ENCODE data around the gene CAPS2. TPM values are rescaled to one million over a fixed set of nuclear protein-coding genes. Genes with fewer than 3 reads are reported as not detected.

CAPS2 gene
- total RNA-seq, 1 experiment from 2014 or later = 4.2 TPM

GRCh38 chr12:75374971-75375370, 44.8 kb upstream of the CAPS2 start:
- CTCF ChIA-PET = interaction anchor here (1.1 kb wide), 1 partner anchor 16 kb away, joined by 4 read pairs; the partner anchor contains the start of gene GLIPR1L2

DNA sequence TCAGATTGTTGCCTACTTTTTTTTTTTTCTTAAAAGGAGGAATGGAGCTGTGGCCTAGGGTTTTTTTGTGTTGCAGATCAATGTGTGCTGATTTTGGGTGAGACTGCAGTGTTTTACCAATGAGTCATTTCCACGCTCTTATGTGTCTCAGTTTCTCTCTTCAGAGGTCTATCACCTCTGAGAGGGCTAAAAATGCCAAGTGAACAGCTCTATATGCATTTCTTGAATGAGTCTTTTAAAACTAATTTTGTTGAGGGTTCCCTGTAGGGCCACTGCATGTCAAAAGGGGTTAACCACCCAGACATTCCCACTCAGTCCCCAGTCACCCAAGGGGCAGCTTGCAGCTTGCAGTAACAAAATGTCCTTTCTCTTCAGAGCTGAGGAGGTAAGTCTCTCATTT, 36.5 kb upstream of the CAPS2 start:
- peaks cover 17% of the 10 kb centered on the region for H3K9me3 Mint-ChIP-seq
- CTCF ChIA-PET = interaction anchor here (1.2 to 2.9 kb wide), 3 partner anchors 25 to 119 kb away, joined by 5 to 17 read pairs (median 7); partner anchors contain the start of genes GLIPR1L1 and GLIPR1L2
- H3K4me1 Mint-ChIP-seq = peaks cover 40% of the 10 kb centered on the region
- no peaks in the 10 kb centered on the region for H3K27me3 Mint-ChIP-seq (ENCODE audit: low read depth)
- H3K36me3 Mint-ChIP-seq = peaks cover 8% of the 10 kb centered on the region
- no peak for DNase-seq (ENCODE audit: low spot score)
- ATAC-seq = peak; percentile 71
- peak overlapping the region; percentile 94 for H3K27ac Mint-ChIP-seq
- POLR2A ChIA-PET = no interaction called here
- peak overlapping the region; percentile 24 for H3K4me3 Mint-ChIP-seq
- TF ChIP-seq RELA (CRISPR knock-in tag; IDR thresholded peaks at IDR 0.05; ENCODE audit: borderline replicate concordance) = no peak
- no peak for TF ChIP-seq NFYB (CRISPR knock-in tag; conservative IDR thresholded peaks at IDR 0.05; ENCODE audit: low read depth)
- no peak for TF ChIP-seq ZNF396 (CRISPR knock-in tag; IDR thresholded peaks at IDR 0.05; ENCODE audit: borderline replicate concordance)
- TF ChIP-seq AR (CRISPR knock-in tag; IDR thresholded peaks at IDR 0.05) = no peak
- no peak for TF ChIP-seq SP1 (CRISPR knock-in tag; conservative IDR thresholded peaks at IDR 0.05)
- no peak for TF ChIP-seq CBFB (CRISPR knock-in tag; IDR thresholded peaks at IDR 0.05; ENCODE audit: low read depth)
- TF ChIP-seq ARID4B (CRISPR knock-in tag; IDR thresholded peaks at IDR 0.05; ENCODE audit: borderline replicate concordance) = no peak
- TF ChIP-seq CREB1 (CRISPR knock-in tag; IDR thresholded peaks at IDR 0.05) = no peak
- no peak for TF ChIP-seq MLX (CRISPR knock-in tag; IDR thresholded peaks at IDR 0.05)
- TF ChIP-seq ZNF671 (CRISPR knock-in tag; IDR thresholded peaks at IDR 0.05) = no peak
- no peak for TF ChIP-seq ZNF219 (CRISPR knock-in tag; IDR thresholded peaks at IDR 0.05; ENCODE audit: borderline replicate concordance)
- TF ChIP-seq, protein P1, sequence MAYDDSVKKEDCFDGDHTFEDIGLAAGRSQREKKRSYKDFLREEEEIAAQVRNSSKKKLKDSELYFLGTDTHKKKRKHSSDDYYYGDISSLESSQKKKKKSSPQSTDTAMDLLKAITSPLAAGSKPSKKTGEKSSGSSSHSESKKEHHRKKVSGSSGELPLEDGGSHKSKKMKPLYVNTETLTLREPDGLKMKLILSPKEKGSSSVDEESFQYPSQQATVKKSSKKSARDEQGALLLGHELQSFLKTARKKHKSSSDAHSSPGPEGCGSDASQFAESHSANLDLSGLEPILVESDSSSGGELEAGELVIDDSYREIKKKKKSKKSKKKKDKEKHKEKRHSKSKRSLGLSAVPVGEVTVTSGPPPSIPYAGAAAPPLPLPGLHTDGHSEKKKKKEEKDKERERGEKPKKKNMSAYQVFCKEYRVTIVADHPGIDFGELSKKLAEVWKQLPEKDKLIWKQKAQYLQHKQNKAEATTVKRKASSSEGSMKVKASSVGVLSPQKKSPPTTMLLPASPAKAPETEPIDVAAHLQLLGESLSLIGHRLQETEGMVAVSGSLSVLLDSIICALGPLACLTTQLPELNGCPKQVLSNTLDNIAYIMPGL (CRISPR knock-in tag; IDR thresholded peaks at IDR 0.05) = no peak
- no peak for TF ChIP-seq NR1H2 (CRISPR knock-in tag; IDR thresholded peaks at IDR 0.05)
- TF ChIP-seq JUN (CRISPR knock-in tag; IDR thresholded peaks at IDR 0.05) = no peak
- TF ChIP-seq ZNF263 (CRISPR knock-in tag; IDR thresholded peaks at IDR 0.05; ENCODE audit: low read depth) = no peak
- no peak for TF ChIP-seq PRRX2 (CRISPR knock-in tag; IDR thresholded peaks at IDR 0.05)

More at GRCh38 chr12:75374971-75375370, 44.8 kb upstream of the CAPS2 start:
- DNase-seq (ENCODE audit: low spot score) = no peak
- Mint-ChIP-seq H3K4me3 (no peak overlapping the region), H3K36me3 (peaks cover 6% of the 10 kb centered on the region; the same call in 1 of the 2 replicates), H3K9me3 (peaks cover 28% of the 10 kb centered on the region), H3K27me3 (ENCODE audit: low read depth) (no peaks in the 10 kb centered on the region), H3K27ac (no peak overlapping the region), H3K4me1 (no peaks in the 10 kb centered on the region)
- no peak for ATAC-seq
- POLR2A ChIA-PET = no interaction called here
- TF ChIP-seq AR (CRISPR knock-in tag; IDR thresholded peaks at IDR 0.05) = no peak
- TF ChIP-seq GTF2I (CRISPR knock-in tag; conservative IDR thresholded peaks at IDR 0.05) = no peak
- TF ChIP-seq CDX4 (CRISPR knock-in tag; IDR thresholded peaks at IDR 0.05; ENCODE audit: borderline replicate concordance) = no peak

Data from WTC11 (cell line).